SK-N-SH treated with all-trans-retinoic acid at 6 μM for 48 hours (cell line): ENCODE results near the gene MOGAT3.

Experiments used
- ATAC-seq: fragments of 200-7000 bp; cut with Tn5 transposase; 3 replicates; pipeline ENCODE4 v1.9.1; 2020; ENCODE audit warnings: mild to moderate bottlenecking, moderate library complexity
- ARNTL ChIP-seq: fragments of 450-650 bp; formaldehyde crosslinking; IDR thresholded peaks from 2 replicates; pipeline ENCODE4 v1.5.0; 2020; ENCODE audit warnings: low read depth, mild to moderate bottlenecking, moderate library complexity, borderline replicate concordance
- BACH2 ChIP-seq: fragments of 250-450 bp; sonication (Bioruptor Pico); IDR thresholded peaks from 2 replicates; pipeline ENCODE4 v1.9.0; 2021; ENCODE audit warnings: mild to moderate bottlenecking, borderline replicate concordance
- CSDC2 ChIP-seq: fragments of 250-450 bp; sonication (Bioruptor Pico); IDR thresholded peaks from 2 replicates; pipeline ENCODE4 v1.5.0; 2020; ENCODE audit warnings: mild to moderate bottlenecking, moderate library complexity
- GLIS3 ChIP-seq: fragments of 250-450 bp; sonication (Bioruptor Pico); IDR thresholded peaks from 2 replicates; pipeline ENCODE4 v1.5.0; 2020; ENCODE audit warnings: mild to moderate bottlenecking, moderate library complexity
- ISL1 ChIP-seq: fragments of 250-450 bp; sonication (Bioruptor Pico); IDR thresholded peaks from 2 replicates; pipeline ENCODE4 v2.1.2; 2022; ENCODE audit warnings: mild to moderate bottlenecking, moderate library complexity
- OSR1 ChIP-seq: fragments of 250-450 bp; sonication (Bioruptor Pico); IDR thresholded peaks from 2 replicates; pipeline ENCODE4 v1.8.0; 2022; ENCODE audit warnings: moderate library complexity, mild to moderate bottlenecking, inconsistent platforms
- RARB ChIP-seq: fragments of 250-450 bp; sonication (Bioruptor Pico); IDR thresholded peaks from 2 replicates; pipeline ENCODE4 v1.8.0; 2021; ENCODE audit warnings: mild to moderate bottlenecking, moderate library complexity
- SNAI2 ChIP-seq: fragments of 250-450 bp; sonication (Bioruptor Pico); IDR thresholded peaks from 2 replicates; pipeline ENCODE4 v1.5.0; 2020; ENCODE audit warnings: mild to moderate bottlenecking, moderate library complexity
- TCF4 ChIP-seq: fragments of 250-450 bp; sonication (Bioruptor Pico); IDR thresholded peaks from 2 replicates; pipeline ENCODE4 v1.8.0; 2021; ENCODE audit warnings: mild to moderate bottlenecking, moderate library complexity, borderline replicate concordance
- TOX ChIP-seq: fragments of 250-450 bp; sonication (Bioruptor Pico); IDR thresholded peaks from 2 replicates; pipeline ENCODE4 v1.8.0; 2021; ENCODE audit warnings: mild to moderate bottlenecking, moderate library complexity, borderline replicate concordance
- ZC3H10 ChIP-seq: fragments of 250-450 bp; sonication (Bioruptor Pico); IDR thresholded peaks from 2 replicates; pipeline ENCODE4 v1.5.1; 2021; ENCODE audit warnings: mild to moderate bottlenecking, moderate library complexity
- ZFP3 ChIP-seq: fragments of 250-450 bp; sonication (Bioruptor Pico); IDR thresholded peaks from 2 replicates; pipeline ENCODE4 v1.5.0; 2020; ENCODE audit warnings: mild to moderate bottlenecking, moderate library complexity
- ZFP30 ChIP-seq: fragments of 450-650 bp; formaldehyde crosslinking; IDR thresholded peaks from 2 replicates; pipeline ENCODE4 v1.5.0; 2022; ENCODE audit warnings: mild to moderate bottlenecking, moderate library complexity
- ZNF565 ChIP-seq: fragments of 450-650 bp; formaldehyde crosslinking; conservative IDR thresholded peaks from 2 replicates; pipeline ENCODE4 v1.5.0; 2020; ENCODE audit warnings: low read depth, mild to moderate bottlenecking, moderate library complexity
- ZNF70 ChIP-seq: fragments of 450-650 bp; formaldehyde crosslinking; IDR thresholded peaks from 2 replicates; pipeline ENCODE4 v1.5.0; 2020; ENCODE audit warnings: mild to moderate bottlenecking, moderate library complexity
- ZNF8 ChIP-seq: fragments of 450-650 bp; formaldehyde crosslinking; IDR thresholded peaks from 2 replicates; pipeline ENCODE4 v1.5.0; 2020; ENCODE audit warnings: mild to moderate bottlenecking, moderate library complexity
- TF ChIP-seq, protein P1 (sequence below): fragments of 250-450 bp; sonication (Bioruptor Pico); IDR thresholded peaks from 2 replicates; pipeline ENCODE4 v1.8.0; 2020; ENCODE audit warnings: mild to moderate bottlenecking, moderate library complexity, borderline replicate concordance
- TF ChIP-seq, protein P2 (sequence below): fragments of 250-450 bp; sonication (Bioruptor Pico); IDR thresholded peaks from 2 replicates; pipeline ENCODE4 v1.5.0; 2020; ENCODE audit warnings: mild to moderate bottlenecking, moderate library complexity
- TF ChIP-seq, protein P3 (sequence below): fragments of 250-450 bp; sonication (Bioruptor Pico); IDR thresholded peaks from 2 replicates; pipeline ENCODE4 v1.5.1; 2021; ENCODE audit warnings: mild to moderate bottlenecking, moderate library complexity
- TF ChIP-seq, protein P4 (sequence below): fragments of 250-450 bp; sonication (Bioruptor Pico); IDR thresholded peaks from 2 replicates; pipeline ENCODE4 v1.8.0; 2021; ENCODE audit warnings: low read depth, mild to moderate bottlenecking, moderate library complexity, borderline replicate concordance

MOGAT3 gene

DNA sequence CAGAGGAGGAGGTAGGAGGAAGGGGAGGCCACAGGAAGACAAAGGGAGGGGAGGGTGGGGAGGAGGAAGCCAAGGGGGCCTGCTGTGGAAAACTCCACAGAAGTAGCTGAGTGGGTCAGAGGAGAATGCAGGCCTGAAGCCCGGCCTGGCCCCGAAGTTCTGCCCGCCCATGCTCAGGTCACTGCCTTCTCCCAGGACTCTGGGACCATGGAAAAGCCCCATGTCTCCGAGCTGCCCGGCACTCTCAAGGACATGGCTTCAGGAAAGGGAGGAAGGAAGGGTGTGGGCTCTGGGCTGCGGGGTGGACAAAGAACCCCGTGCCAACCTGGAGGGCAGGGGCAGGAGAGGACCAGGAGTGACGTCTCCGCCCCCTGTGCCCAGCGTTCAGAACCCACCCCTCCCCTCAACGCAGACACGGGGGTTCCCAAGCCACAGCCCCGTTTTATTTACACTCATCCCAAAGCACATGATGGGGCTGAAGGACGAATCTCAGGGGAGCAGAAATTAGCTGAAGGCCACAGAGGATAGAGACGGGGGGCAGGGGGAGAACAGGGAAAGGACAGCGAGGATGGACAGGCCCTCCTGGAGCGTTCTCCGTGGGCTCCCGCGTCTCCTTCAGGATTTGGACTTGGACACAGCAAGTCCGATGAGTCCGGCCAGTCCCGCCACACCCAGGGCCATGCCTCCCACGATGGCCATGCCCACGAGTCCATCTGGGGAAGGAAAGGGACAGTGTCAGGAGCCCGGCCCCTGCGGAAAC is 38.5 kb upstream of the MOGAT3 start:
- ATAC-seq, result no peak
- TF ChIP-seq GLIS3 (CRISPR knock-in tag), result no peak
- TF ChIP-seq ZC3H10 (CRISPR knock-in tag), result no peak
- no peak for TF ChIP-seq BACH2
- TF ChIP-seq, protein P1, sequence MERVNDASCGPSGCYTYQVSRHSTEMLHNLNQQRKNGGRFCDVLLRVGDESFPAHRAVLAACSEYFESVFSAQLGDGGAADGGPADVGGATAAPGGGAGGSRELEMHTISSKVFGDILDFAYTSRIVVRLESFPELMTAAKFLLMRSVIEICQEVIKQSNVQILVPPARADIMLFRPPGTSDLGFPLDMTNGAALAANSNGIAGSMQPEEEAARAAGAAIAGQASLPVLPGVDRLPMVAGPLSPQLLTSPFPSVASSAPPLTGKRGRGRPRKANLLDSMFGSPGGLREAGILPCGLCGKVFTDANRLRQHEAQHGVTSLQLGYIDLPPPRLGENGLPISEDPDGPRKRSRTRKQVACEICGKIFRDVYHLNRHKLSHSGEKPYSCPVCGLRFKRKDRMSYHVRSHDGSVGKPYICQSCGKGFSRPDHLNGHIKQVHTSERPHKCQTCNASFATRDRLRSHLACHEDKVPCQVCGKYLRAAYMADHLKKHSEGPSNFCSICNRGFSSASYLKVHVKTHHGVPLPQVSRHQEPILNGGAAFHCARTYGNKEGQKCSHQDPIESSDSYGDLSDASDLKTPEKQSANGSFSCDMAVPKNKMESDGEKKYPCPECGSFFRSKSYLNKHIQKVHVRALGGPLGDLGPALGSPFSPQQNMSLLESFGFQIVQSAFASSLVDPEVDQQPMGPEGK, result no peak
- TF ChIP-seq SNAI2 (CRISPR knock-in tag), result no peak
- TF ChIP-seq ZNF8 (CRISPR knock-in tag), result no peak
- TF ChIP-seq ZNF70 (CRISPR knock-in tag), result no peak
- TF ChIP-seq CSDC2 (CRISPR knock-in tag), result no peak
- TF ChIP-seq, protein P2, sequence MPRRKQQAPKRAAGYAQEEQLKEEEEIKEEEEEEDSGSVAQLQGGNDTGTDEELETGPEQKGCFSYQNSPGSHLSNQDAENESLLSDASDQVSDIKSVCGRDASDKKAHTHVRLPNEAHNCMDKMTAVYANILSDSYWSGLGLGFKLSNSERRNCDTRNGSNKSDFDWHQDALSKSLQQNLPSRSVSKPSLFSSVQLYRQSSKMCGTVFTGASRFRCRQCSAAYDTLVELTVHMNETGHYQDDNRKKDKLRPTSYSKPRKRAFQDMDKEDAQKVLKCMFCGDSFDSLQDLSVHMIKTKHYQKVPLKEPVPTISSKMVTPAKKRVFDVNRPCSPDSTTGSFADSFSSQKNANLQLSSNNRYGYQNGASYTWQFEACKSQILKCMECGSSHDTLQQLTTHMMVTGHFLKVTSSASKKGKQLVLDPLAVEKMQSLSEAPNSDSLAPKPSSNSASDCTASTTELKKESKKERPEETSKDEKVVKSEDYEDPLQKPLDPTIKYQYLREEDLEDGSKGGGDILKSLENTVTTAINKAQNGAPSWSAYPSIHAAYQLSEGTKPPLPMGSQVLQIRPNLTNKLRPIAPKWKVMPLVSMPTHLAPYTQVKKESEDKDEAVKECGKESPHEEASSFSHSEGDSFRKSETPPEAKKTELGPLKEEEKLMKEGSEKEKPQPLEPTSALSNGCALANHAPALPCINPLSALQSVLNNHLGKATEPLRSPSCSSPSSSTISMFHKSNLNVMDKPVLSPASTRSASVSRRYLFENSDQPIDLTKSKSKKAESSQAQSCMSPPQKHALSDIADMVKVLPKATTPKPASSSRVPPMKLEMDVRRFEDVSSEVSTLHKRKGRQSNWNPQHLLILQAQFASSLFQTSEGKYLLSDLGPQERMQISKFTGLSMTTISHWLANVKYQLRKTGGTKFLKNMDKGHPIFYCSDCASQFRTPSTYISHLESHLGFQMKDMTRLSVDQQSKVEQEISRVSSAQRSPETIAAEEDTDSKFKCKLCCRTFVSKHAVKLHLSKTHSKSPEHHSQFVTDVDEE (CRISPR knock-in tag), result no peak
- TF ChIP-seq ARNTL, result no peak
- no peak for TF ChIP-seq ZNF565 (CRISPR knock-in tag)
- no peak for TF ChIP-seq ZFP3 (CRISPR knock-in tag)
- no peak for TF ChIP-seq RARB
- TF ChIP-seq ISL1 (CRISPR knock-in tag), result no peak

DNA sequence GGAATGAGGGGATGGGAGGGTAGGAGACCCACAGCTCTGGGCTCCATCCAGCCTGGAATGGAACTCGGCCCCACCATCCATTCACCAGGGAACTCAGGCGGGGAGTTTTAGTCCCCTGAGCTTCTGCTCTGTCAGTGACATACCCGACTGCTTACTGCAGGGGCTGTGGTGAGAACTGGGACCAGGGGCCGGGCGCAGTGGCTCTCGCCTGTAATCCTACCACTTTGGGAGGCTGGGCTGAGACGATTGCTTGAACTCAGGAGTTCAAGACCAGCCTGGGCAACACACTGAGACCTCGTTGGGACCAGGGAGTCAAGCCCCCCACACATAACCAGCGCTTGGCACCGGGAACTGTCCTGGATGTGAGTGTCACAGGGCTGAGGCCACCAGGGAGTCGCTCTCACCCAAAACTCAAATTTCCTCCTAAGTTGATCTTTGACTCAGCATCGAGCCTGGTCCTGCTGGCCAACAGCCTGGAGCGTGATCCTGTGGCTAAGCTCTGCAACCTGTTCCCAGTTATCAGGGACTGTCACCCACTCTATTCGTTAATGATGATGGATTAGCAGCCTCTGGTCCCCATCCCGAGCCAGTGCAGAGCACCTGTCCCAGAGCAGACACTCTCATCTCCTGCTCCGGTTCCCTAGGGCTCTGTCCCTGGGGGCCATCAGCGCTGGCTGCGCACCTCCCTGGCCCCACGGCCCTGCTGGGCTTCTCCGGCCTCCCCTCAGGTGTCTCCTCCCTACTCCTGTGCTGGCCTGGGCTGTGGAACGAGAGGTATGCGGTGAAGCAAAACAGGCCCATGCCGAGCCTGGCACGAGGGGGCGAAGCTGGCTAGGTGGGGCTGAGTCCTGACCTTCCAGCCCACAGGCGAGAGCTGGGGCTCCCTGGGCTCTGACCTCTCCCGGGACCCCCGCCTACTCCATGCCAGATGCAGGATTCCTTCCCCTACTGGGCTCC is 37.7 kb upstream of the MOGAT3 start:
- ATAC-seq, result no peak

More for the DNA sequence above, 37.7 kb upstream of the MOGAT3 start:
- TF ChIP-seq, protein P3, sequence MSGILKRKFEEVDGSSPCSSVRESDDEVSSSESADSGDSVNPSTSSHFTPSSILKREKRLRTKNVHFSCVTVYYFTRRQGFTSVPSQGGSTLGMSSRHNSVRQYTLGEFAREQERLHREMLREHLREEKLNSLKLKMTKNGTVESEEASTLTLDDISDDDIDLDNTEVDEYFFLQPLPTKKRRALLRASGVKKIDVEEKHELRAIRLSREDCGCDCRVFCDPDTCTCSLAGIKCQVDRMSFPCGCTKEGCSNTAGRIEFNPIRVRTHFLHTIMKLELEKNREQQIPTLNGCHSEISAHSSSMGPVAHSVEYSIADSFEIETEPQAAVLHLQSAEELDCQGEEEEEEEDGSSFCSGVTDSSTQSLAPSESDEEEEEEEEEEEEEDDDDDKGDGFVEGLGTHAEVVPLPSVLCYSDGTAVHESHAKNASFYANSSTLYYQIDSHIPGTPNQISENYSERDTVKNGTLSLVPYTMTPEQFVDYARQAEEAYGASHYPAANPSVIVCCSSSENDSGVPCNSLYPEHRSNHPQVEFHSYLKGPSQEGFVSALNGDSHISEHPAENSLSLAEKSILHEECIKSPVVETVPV, result no peak
- no peak for TF ChIP-seq TCF4
- TF ChIP-seq ARNTL, result no peak
- TF ChIP-seq, protein P4, sequence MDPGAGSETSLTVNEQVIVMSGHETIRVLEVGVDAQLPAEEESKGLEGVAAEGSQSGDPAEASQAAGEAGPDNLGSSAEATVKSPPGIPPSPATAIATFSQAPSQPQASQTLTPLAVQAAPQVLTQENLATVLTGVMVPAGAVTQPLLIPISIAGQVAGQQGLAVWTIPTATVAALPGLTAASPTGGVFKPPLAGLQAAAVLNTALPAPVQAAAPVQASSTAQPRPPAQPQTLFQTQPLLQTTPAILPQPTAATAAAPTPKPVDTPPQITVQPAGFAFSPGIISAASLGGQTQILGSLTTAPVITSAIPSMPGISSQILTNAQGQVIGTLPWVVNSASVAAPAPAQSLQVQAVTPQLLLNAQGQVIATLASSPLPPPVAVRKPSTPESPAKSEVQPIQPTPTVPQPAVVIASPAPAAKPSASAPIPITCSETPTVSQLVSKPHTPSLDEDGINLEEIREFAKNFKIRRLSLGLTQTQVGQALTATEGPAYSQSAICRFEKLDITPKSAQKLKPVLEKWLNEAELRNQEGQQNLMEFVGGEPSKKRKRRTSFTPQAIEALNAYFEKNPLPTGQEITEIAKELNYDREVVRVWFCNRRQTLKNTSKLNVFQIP (CRISPR knock-in tag), result no peak
- TF ChIP-seq ZFP30 (CRISPR knock-in tag), result no peak
- no peak for TF ChIP-seq ZNF8 (CRISPR knock-in tag)
- TF ChIP-seq OSR1, result no peak
- no peak for TF ChIP-seq ZNF70 (CRISPR knock-in tag)
- TF ChIP-seq BACH2, result no peak
- TF ChIP-seq TOX (CRISPR knock-in tag), result no peak
- no peak for TF ChIP-seq GLIS3 (CRISPR knock-in tag)
- TF ChIP-seq ZC3H10 (CRISPR knock-in tag), result no peak
